Gastrocnemius medialis (tissue), 4 donors: Measurements from ENCODE around the gene CDH16. TPM values are rescaled to one million over a fixed set of nuclear protein-coding genes. Genes with fewer than 3 reads are reported as not detected.
A peak's percentile ranks its signal among the peaks of the same experiment; 100 is the strongest.

Source experiments
- ATAC-seq, 2 donors: fragments of 150-250 bp; one replicate each; pipeline ENCODE4 v1.9.1; 2016
- DNase-seq, 2 donors: peaks; one replicate each; pipeline ENCODE4 v3.0.0-alpha.2; 2019
- H3K27ac ChIP-seq, 4 donors: fragments of 200-600 bp; sonication (generic); 1 replicate in 1 of 4; 2 replicates in 3 of 4; pipeline ENCODE4 v1.5.1; 2016 to 2018; ENCODE audit warnings: mild to moderate bottlenecking in 2 of 4, moderate library complexity in 1 of 4
- H3K27me3 ChIP-seq, 3 donors: fragments of 200-600 bp; sonication (generic) in 2 of 3; 1 replicate in 1 of 3; 2 replicates in 2 of 3; pipeline versions ENCODE4 v1.5.1 to v1.6.0; 2016 to 2019; ENCODE audit warnings: mild to moderate bottlenecking in 1 of 3, moderate library complexity in 1 of 3
- H3K36me3 ChIP-seq, 2 donors: fragments of 200-600 bp; sonication (generic) in 1 of 2; one replicate each; pipeline ENCODE4 v1.5.1; 2017 to 2018
- H3K4me1 ChIP-seq, 2 donors: fragments of 200-600 bp; sonication (generic) in 1 of 2; one replicate each; pipeline ENCODE4 v1.5.1; 2016 to 2017; ENCODE audit warnings: mild to moderate bottlenecking in 2 of 2
- H3K4me3 ChIP-seq, 4 donors: fragments of 200-600 bp; sonication (generic) in 3 of 4; 1 replicate in 1 of 4; 2 replicates in 3 of 4; pipeline ENCODE4 v1.5.1; 2016 to 2019; ENCODE audit warnings: mild to moderate bottlenecking in 2 of 4
- H3K9me3 ChIP-seq, 3 donors: fragments of 200-600 bp; sonication (generic) in 2 of 3; 1 replicate in 1 of 3; 2 replicates in 2 of 3; pipeline ENCODE4 v1.5.1; 2016 to 2019
- CTCF ChIP-seq, 5 experiments: fragments of 450-650 bp in 3 of 5; fragments of 200-600 bp in 2 of 5; sonication (generic) in 2 of 5; IDR thresholded peaks in 4 of 5; conservative IDR thresholded peaks in 1 of 5; 1 replicate in 4 of 5; 2 replicates in 1 of 5; pipeline ENCODE4 v1.5.1; 2016 to 2019; ENCODE audit warnings: antibody characterized with exemption in 5 of 5, mild to moderate bottlenecking in 3 of 5, moderate library complexity in 3 of 5
- POLR2A ChIP-seq, 2 donors: fragments of 450-650 bp; IDR thresholded peaks; one replicate each; pipeline ENCODE4 v1.6.1; 2017; ENCODE audit warnings: antibody characterized with exemption in 2 of 2, mild to moderate bottlenecking in 2 of 2, moderate library complexity in 2 of 2
- in situ Hi-C, 4 donors: fragments of 200-750 bp; cut with MboI; loops; one replicate each; pipeline versions ENCODE4 v1.15.0 to v1.8.0; 2017; ENCODE audit warnings: low sequenced_read_pairs in 4 of 4
- intact Hi-C: fragments of 100-400 bp; cut with DNase I; formaldehyde crosslinking; loops from one replicate; pipeline ENCODE4 v1.15.1; 2023; ENCODE audit warnings: low total_unique reads
- total RNA-seq, 4 donors: library from RNA; depleted of rRNA; stranded (reverse); fragments of >200 nt; gene quantifications; one replicate each; pipeline versions ENCODE4 v1.1.0 to v1.2.3, GENCODE V29; 2016

Gene CDH16
- total RNA-seq, 4 donors from 2014 or later: 0.10 to 0.87 (median 0.16) TPM; not detected in 1

GRCh38 chr16:66906916-66907836 is 11.5 kb downstream of the CDH16 start:
- in situ Hi-C loops: no loop called here

GRCh38 chr16:66905633-66906539 is 12.8 kb downstream of the CDH16 start:
- no peaks in the 10 kb centered on the region for H3K36me3 ChIP-seq
- intact Hi-C loops (no loop called here), in situ Hi-C loops (no loop called here)
- peaks cover 38 to 45% of the 10 kb centered on the region in 2 donors for H3K4me1 ChIP-seq
- no peak for TF ChIP-seq POLR2A (IDR thresholded peaks at IDR 0.05)
- no peak for TF ChIP-seq CTCF (IDR thresholded peaks at IDR 0.05 in 4 of 5, conservative IDR thresholded peaks at IDR 0.05 in 1 of 5)
- peak overlapping the region; percentile 85 to 98 (median 96) for H3K27ac ChIP-seq
- no peaks in the 10 kb centered on the region for H3K27me3 ChIP-seq
- DNase-seq: no peak
- no peak for ATAC-seq
- no peak overlapping the region for H3K4me3 ChIP-seq
- H3K9me3 ChIP-seq: no peaks in the 10 kb centered on the region

More at GRCh38 chr16:66906916-66907836, 11.5 kb downstream of the CDH16 start:
- H3K27me3 ChIP-seq: no peaks in the 10 kb centered on the region
- no peak for TF ChIP-seq POLR2A (IDR thresholded peaks at IDR 0.05)
- no peak for TF ChIP-seq CTCF (IDR thresholded peaks at IDR 0.05 in 4 of 5, conservative IDR thresholded peaks at IDR 0.05 in 1 of 5)
- H3K4me3 ChIP-seq: no peak overlapping the region
- H3K9me3 ChIP-seq: no peaks in the 10 kb centered on the region
- ATAC-seq (no peak), DNase-seq (no peak)
- peak overlapping the region in 1 of 4 donors; percentile 95 for H3K27ac ChIP-seq
- H3K4me1 ChIP-seq: peaks cover 29 to 34% of the 10 kb centered on the region in 2 donors
- H3K36me3 ChIP-seq: no peaks in the 10 kb centered on the region
- intact Hi-C loops: loop anchor here (1.0 kb wide), 1 partner anchor 10 kb away; no protein-coding TSS in a partner anchor

GRCh38 chr16:66904846-66905632 is 13.6 kb downstream of the CDH16 start:
- Histone ChIP-seq H3K4me1 (peaks cover 45 to 52% of the 10 kb centered on the region in 2 donors), H3K27ac (peak overlapping the region; percentile 85 to 98 (median 96)), H3K9me3 (no peaks in the 10 kb centered on the region), H3K4me3 (no peak overlapping the region), H3K27me3 (no peaks in the 10 kb centered on the region), H3K36me3 (no peaks in the 10 kb centered on the region)
- TF ChIP-seq CTCF (IDR thresholded peaks at IDR 0.05 in 4 of 5, conservative IDR thresholded peaks at IDR 0.05 in 1 of 5): no peak
- no peak for TF ChIP-seq POLR2A (IDR thresholded peaks at IDR 0.05)
- DNase-seq (no peak), ATAC-seq (no peak)
- intact Hi-C loops: no loop called here
- in situ Hi-C loops: no loop called here

GRCh38 chr16:66904428-66904845 is 14.2 kb downstream of the CDH16 start:
- no peak for DNase-seq
- in situ Hi-C loops: no loop called here
- Histone ChIP-seq H3K4me3 (no peak overlapping the region), H3K27me3 (no peaks in the 10 kb centered on the region), H3K27ac (peak overlapping the region; percentile 85 to 98 (median 96)), H3K36me3 (no peaks in the 10 kb centered on the region), H3K4me1 (peaks cover 51 to 58% of the 10 kb centered on the region in 2 donors), H3K9me3 (no peaks in the 10 kb centered on the region)
- TF ChIP-seq CTCF (IDR thresholded peaks at IDR 0.05 in 4 of 5, conservative IDR thresholded peaks at IDR 0.05 in 1 of 5) (no peak), POLR2A (IDR thresholded peaks at IDR 0.05) (no peak)
- no peak for ATAC-seq
- intact Hi-C loops: no loop called here
